ENCODE data around the gene B3GAT1.

B3GAT1 gene

GRCh38 chr11:134407923-134408322 is 4.1 kb downstream of the B3GAT1 start:
- DNase-seq: no peak

GRCh38 chr11:134407321-134407828 is 4.7 kb downstream of the B3GAT1 start:
- DNase-seq: no peak

- DNase-seq: no peak
Observed at GRCh38 chr11:134406264-134407185, 5.5 kb downstream of the B3GAT1 start.

- DNase-seq: no peak
Observed at GRCh38 chr11:134405841-134406240, 6.2 kb downstream of the B3GAT1 start.

GRCh38 chr11:134405436-134405835 is 6.6 kb downstream of the B3GAT1 start:
- no peak for DNase-seq

GRCh38 chr11:134404575-134405341 is 7.3 kb downstream of the B3GAT1 start:
- DNase-seq: no peak

GRCh38 chr11:134402910-134403309 is 9.1 kb downstream of the B3GAT1 start:
- no peak for DNase-seq

GRCh38 chr11:134401825-134402809 is 9.9 kb downstream of the B3GAT1 start:
- no peak for DNase-seq

- no peak for DNase-seq
Observed at GRCh38 chr11:134399996-134400395, 12.0 kb downstream of the B3GAT1 start.

- DNase-seq: no peak
Observed at GRCh38 chr11:134399293-134399654, 12.8 kb downstream of the B3GAT1 start.

GRCh38 chr11:134398644-134399292 is 13.3 kb downstream of the B3GAT1 start:
- no peak for DNase-seq

- no peak for DNase-seq
Observed at GRCh38 chr11:134398079-134398444, 14.0 kb downstream of the B3GAT1 start.

- DNase-seq: no peak
Observed at GRCh38 chr11:134397304-134398078, 14.6 kb downstream of the B3GAT1 start.

- DNase-seq: no peak
Observed at GRCh38 chr11:134395002-134395401, 17.0 kb downstream of the B3GAT1 start.

GRCh38 chr11:134394311-134394710 is 17.7 kb downstream of the B3GAT1 start:
- no peak for DNase-seq

- DNase-seq: peak in 1 of 3 donors; percentile 8
Observed at GRCh38 chr11:134393638-134394037, 18.4 kb downstream of the B3GAT1 start.

GRCh38 chr11:134392953-134393615 is 19.0 kb downstream of the B3GAT1 start:
- DNase-seq: no peak

GRCh38 chr11:134391656-134392055 is 20.4 kb downstream of the B3GAT1 start:
- no peak for DNase-seq

- DNase-seq: no peak
Observed at GRCh38 chr11:134390706-134391569, 21.1 kb downstream of the B3GAT1 start.

All from suppressor macrophage treated with lipopolysaccharide for 1 hour (primary cell).